ENCODE data around the gene RALGPS2. TPM values are rescaled to one million over a fixed set of nuclear protein-coding genes. Genes with fewer than 3 reads are reported as not detected.

RALGPS2 gene
- total RNA-seq, 1 experiment from 2014 or later = 63.0 TPM

GRCh38 chr1:178969226-178969987 is 244.4 kb downstream of the RALGPS2 start:
- DNase-seq = no peak
- Histone ChIP-seq H3K9me3 (no peaks in the 10 kb centered on the region), H3K27me3 (no peaks in the 10 kb centered on the region), H3K36me3 (no peaks in the 10 kb centered on the region), H3K4me3 (no peak overlapping the region)

GRCh38 chr1:178970184-178970583 is 245.1 kb downstream of the RALGPS2 start:
- H3K27me3 ChIP-seq = no peaks in the 10 kb centered on the region

More at GRCh38 chr1:178970184-178970583, 245.1 kb downstream of the RALGPS2 start:
- H3K9me3 ChIP-seq = no peaks in the 10 kb centered on the region
- DNase-seq = no peak
- H3K4me3 ChIP-seq = no peak overlapping the region
- H3K36me3 ChIP-seq = no peaks in the 10 kb centered on the region

Other genes starting within 250 kb of the RALGPS2 start
- gene CLEC20A, start 228.3 kb upstream of the RALGPS2 start, total RNA-seq (2014; rRNA removed; shearing (Covaris generic); ENCODE audit: low replicate concordance) = not detected in 2 replicates
- not detected in 2 replicates for gene TEX35, start 212.1 kb upstream of the RALGPS2 start, total RNA-seq (2014; rRNA removed; shearing (Covaris generic); ENCODE audit: low replicate concordance)
- 0.46 TPM in 1 of 2 replicates, not detected in the other for gene ANGPTL1, start 145.8 kb downstream of the RALGPS2 start, total RNA-seq (2014; rRNA removed; shearing (Covaris generic); ENCODE audit: low replicate concordance)

Measured in MG63 (cell line).